Ureter (tissue), 1 donor: ENCODE results near the gene CPSF2. TPM values are rescaled to one million over a fixed set of nuclear protein-coding genes. Genes with fewer than 3 reads are reported as not detected.

Experiments used
- total RNA-seq: library from RNA; stranded (reverse); gene quantifications from one replicate; pipeline ENCODE4 v1.2.4, GENCODE V29; 2023
- donor health status: DM: yes; HTN: yes; CAD: no.

CPSF2 gene
- total RNA-seq, 1 donor from 2014 or later = 60.3 TPM

Other genes with a start within 250 kb of the CPSF2 start
- 39.4 TPM for gene FBLN5, start 174.3 kb upstream of the CPSF2 start, total RNA-seq
- gene TRIP11, start 81.9 kb upstream of the CPSF2 start, total RNA-seq = 83.5 TPM
- 38.6 TPM for gene ATXN3, start 15.4 kb upstream of the CPSF2 start, total RNA-seq
- 87.0 TPM for gene NDUFB1, start 263 bp upstream of the CPSF2 start, total RNA-seq
- 0.75 TPM for gene SLC24A4, start 201.2 kb downstream of the CPSF2 start, total RNA-seq